H1 (cell line): ENCODE data around the gene FAM219A. TPM values are rescaled to one million over a fixed set of nuclear protein-coding genes. Genes with fewer than 3 reads are reported as not detected.

Source experiments
- CTCF ChIA-PET: fragments of 300-600 bp; sonication (Branson Sonifier 250); formaldehyde crosslinking; loops from one replicate; lab custom pipeline; 2021; ENCODE audit not compliant: partially characterized antibody; lab: Charles Lee
- POLR2A ChIA-PET: fragments of 300-600 bp; sonication (Branson Sonifier 250); formaldehyde crosslinking; loops from one replicate; lab custom pipeline; 2021; ENCODE audit warnings: inconsistent platforms; ENCODE audit not compliant: partially characterized antibody; lab: Charles Lee
- DNase-seq, 2 experiments: peaks; one replicate each; pipeline versions ENCODE4 v3.0.0 to v3.0.0-alpha.2; 2010 to 2022; ENCODE audit warnings: low spot score in 2 of 2, low read depth in 1 of 2, mixed read lengths in 1 of 2
- FAIRE-seq: peaks from 2 replicates; lab custom pipeline; 2011; peaks lifted over from hg19 to GRCh38; lab: Jason Lieb, UNC
- H2AFZ ChIP-seq: 2 replicates; pipeline ENCODE4 v1.8.1; 2012; ENCODE audit warnings: low read length, inconsistent platforms
- H2AK5ac ChIP-seq: 2 replicates; pipeline ENCODE4 v1.6.1; 2013; ENCODE audit warnings: low read depth, low read length
- H2BK120ac ChIP-seq: replicated peaks from 2 replicates; pipeline ENCODE3; 2013; ENCODE audit warnings: low read depth, low read length, inconsistent platforms
- H2BK12ac ChIP-seq: 2 replicates; pipeline ENCODE4 v1.6.1; 2013; ENCODE audit warnings: low read depth, low read length
- H2BK15ac ChIP-seq: 2 replicates; pipeline ENCODE4 v1.6.1; 2013; ENCODE audit warnings: low read length
- H2BK20ac ChIP-seq: 2 replicates; pipeline ENCODE4 v1.6.1; 2013; ENCODE audit warnings: low read length
- H2BK5ac ChIP-seq: 2 replicates; pipeline ENCODE4 v1.6.1; 2013; ENCODE audit warnings: low read depth, low read length
- H3K14ac ChIP-seq: 2 replicates; pipeline ENCODE4 v1.6.1; 2013; ENCODE audit warnings: inconsistent platforms; ENCODE audit not compliant: insufficient read length
- H3K18ac ChIP-seq: 2 replicates; pipeline ENCODE4 v1.6.1; 2013; ENCODE audit warnings: low read length; ENCODE audit errors: extremely low read depth
- H3K23ac ChIP-seq: 2 replicates; pipeline ENCODE4 v1.6.1; 2013; ENCODE audit warnings: inconsistent platforms; ENCODE audit not compliant: insufficient read length
- H3K23me2 ChIP-seq: 2 replicates; pipeline ENCODE4 v1.6.1; 2013; ENCODE audit warnings: low read depth, low read length
- H3K27ac ChIP-seq: 2 replicates; pipeline ENCODE4 v1.6.1; 2011; ENCODE audit warnings: low read depth, low read length, inconsistent platforms
- H3K27me3 ChIP-seq, 4 experiments: replicated peaks in 1 of 4; 1 replicate in 1 of 4; 2 replicates in 3 of 4; pipeline versions ENCODE4 v1.6.1 to v1.8.1; 2011 to 2013; ENCODE audit warnings: low read length in 3 of 4, mild to moderate bottlenecking in 3 of 4, inconsistent platforms in 2 of 4, mixed read lengths in 2 of 4, moderate library complexity in 1 of 4; ENCODE audit not compliant: control insufficient read depth in 3 of 4, insufficient read depth in 3 of 4; ENCODE audit errors: extremely low read depth in 1 of 4
- H3K36me3 ChIP-seq, 4 experiments: 2 replicates each; pipeline versions ENCODE4 v1.6.1 to v1.8.1; 2011 to 2013; ENCODE audit warnings: mild to moderate bottlenecking in 4 of 4, low read length in 3 of 4, moderate library complexity in 2 of 4, control low read depth in 1 of 4, inconsistent platforms in 1 of 4; ENCODE audit not compliant: insufficient read depth in 4 of 4, control insufficient read depth in 2 of 4
- H3K4ac ChIP-seq: replicated peaks from 2 replicates; pipeline ENCODE3; 2013; ENCODE audit warnings: low read length, low read depth, mixed read lengths, inconsistent platforms; ENCODE audit not compliant: insufficient read length
- H3K4me1 ChIP-seq, 4 experiments: replicated peaks in 1 of 4; 1 replicate in 1 of 4; 2 replicates in 3 of 4; pipeline versions ENCODE4 v1.6.1 to v1.8.1; 2011 to 2013; ENCODE audit warnings: low read length in 3 of 4, inconsistent platforms in 2 of 4, mixed read lengths in 1 of 4; ENCODE audit not compliant: insufficient read depth in 4 of 4, control insufficient read depth in 3 of 4
- H3K4me2 ChIP-seq, 2 experiments: 2 replicates each; pipeline versions ENCODE4 v1.6.1 to v1.8.1; 2011 to 2013; ENCODE audit warnings: low read depth in 2 of 2, low read length in 2 of 2, control low read depth in 1 of 2, inconsistent platforms in 1 of 2, mild to moderate bottlenecking in 1 of 2; ENCODE audit not compliant: insufficient read depth in 1 of 2
- H3K4me3 ChIP-seq, 4 experiments: fragments of 200-600, 300-600 bp in 1 of 4; sonication (generic), shearing (Covaris generic), sonication (Bioruptor Twin) in 1 of 4; 2 replicates each; pipeline versions ENCODE4 v1.5.1 to v1.8.1; 2011 to 2016; ENCODE audit warnings: low read length in 4 of 4, low read depth in 3 of 4, control low read depth in 2 of 4, inconsistent platforms in 2 of 4, mild to moderate bottlenecking in 2 of 4, mixed read lengths in 1 of 4, moderate library complexity in 1 of 4; ENCODE audit not compliant: insufficient read depth in 2 of 4; ENCODE audit errors: extremely low read depth in 1 of 4
- H3K56ac ChIP-seq: replicated peaks from 2 replicates; pipeline ENCODE3; 2013; ENCODE audit warnings: low read depth, mild to moderate bottlenecking, mixed read lengths, low read length, inconsistent platforms; ENCODE audit not compliant: insufficient read length
- H3K79me1 ChIP-seq: 2 replicates; pipeline ENCODE4 v1.6.1; 2013; ENCODE audit warnings: low read depth, low read length, control low read depth
- H3K79me2 ChIP-seq, 2 experiments: 2 replicates each; pipeline versions ENCODE4 v1.6.1 to v1.8.1; 2012 to 2013; ENCODE audit warnings: low read length in 2 of 2, mild to moderate bottlenecking in 2 of 2, inconsistent platforms in 1 of 2; ENCODE audit not compliant: insufficient read depth in 2 of 2, control insufficient read depth in 1 of 2
- H3K9ac ChIP-seq, 4 experiments: replicated peaks in 1 of 4; 1 replicate in 1 of 4; 2 replicates in 3 of 4; pipeline versions ENCODE4 v1.6.1 to v1.8.1; 2011 to 2013; ENCODE audit warnings: low read depth in 3 of 4, low read length in 3 of 4, control low read depth in 2 of 4, mild to moderate bottlenecking in 2 of 4, moderate library complexity in 2 of 4, inconsistent platforms in 1 of 4; ENCODE audit errors: extremely low read depth in 1 of 4
- H3K9me3 ChIP-seq, 2 experiments: 2 replicates each; pipeline versions ENCODE4 v1.6.1 to v1.8.1; 2012 to 2013; ENCODE audit warnings: mild to moderate bottlenecking in 2 of 2, moderate library complexity in 2 of 2, control low read depth in 1 of 2, inconsistent platforms in 1 of 2, low read depth in 1 of 2, low read length in 1 of 2, mixed read lengths in 1 of 2; ENCODE audit not compliant: insufficient read depth in 2 of 2
- H4K20me1 ChIP-seq, 2 experiments: replicated peaks in 1 of 2; 2 replicates each; pipeline versions ENCODE3 to v1.8.1; 2011 to 2013; ENCODE audit warnings: inconsistent platforms in 2 of 2, low read length in 2 of 2, mild to moderate bottlenecking in 1 of 2; ENCODE audit not compliant: insufficient read depth in 2 of 2, control insufficient read depth in 1 of 2
- H4K5ac ChIP-seq: 2 replicates; pipeline ENCODE4 v1.6.1; 2013; ENCODE audit warnings: low read length, low read depth, mixed read lengths, inconsistent platforms; ENCODE audit not compliant: insufficient read length
- H4K8ac ChIP-seq: 2 replicates; pipeline ENCODE4 v1.8.0; 2013; ENCODE audit warnings: mild to moderate bottlenecking, moderate library complexity, low read length, inconsistent platforms; ENCODE audit not compliant: insufficient read depth; ENCODE audit errors: extremely low read depth
- H4K91ac ChIP-seq: replicated peaks from 2 replicates; pipeline ENCODE3; 2013; ENCODE audit warnings: low read length, mixed read lengths, inconsistent platforms; ENCODE audit not compliant: insufficient read length
- ATF3 ChIP-seq: IDR thresholded peaks from 2 replicates; pipeline ENCODE4 v1.6.1; 2011; ENCODE audit warnings: low read depth, mild to moderate bottlenecking, low read length; ENCODE audit not compliant: insufficient read depth
- CEBPB ChIP-seq: IDR thresholded peaks from 2 replicates; pipeline ENCODE4 v1.6.1; 2012; ENCODE audit warnings: low read depth, low read length
- CREB1 ChIP-seq: IDR thresholded peaks from 2 replicates; pipeline ENCODE4 v1.6.1; 2012; ENCODE audit warnings: inconsistent platforms
- HDAC6 ChIP-seq: IDR thresholded peaks from one replicate; pipeline ENCODE4 v1.7.1; 2012; ENCODE audit warnings: low read depth, mild to moderate bottlenecking, inconsistent platforms, low read length, moderate library complexity
- SIN3A ChIP-seq, 2 experiments: IDR thresholded peaks in 1 of 2; conservative IDR thresholded peaks in 1 of 2; 2 replicates each; pipeline ENCODE4 v1.6.1; 2011 to 2012; ENCODE audit warnings: low read length in 2 of 2, improper control_type of control experiment in 1 of 2, low read depth in 1 of 2, mild to moderate bottlenecking in 1 of 2
- SIRT6 ChIP-seq: IDR thresholded peaks from one replicate; pipeline ENCODE4 v1.7.1; 2012; ENCODE audit warnings: low read length, inconsistent platforms
- SIX5 ChIP-seq: IDR thresholded peaks from 2 replicates; pipeline ENCODE4 v1.6.1; 2011; ENCODE audit warnings: mild to moderate bottlenecking, low read depth, low read length
- TAF1 ChIP-seq: IDR thresholded peaks from 2 replicates; pipeline ENCODE4 v1.6.1; 2011; ENCODE audit warnings: mild to moderate bottlenecking, low read depth, low read length
- polyA plus RNA-seq, 7 experiments: library from polyadenylated mRNA; depleted of rRNA in 3 of 7; stranded (reverse) in 5 of 7; unstranded in 2 of 7; fragments of >200 nt in 5 of 7; fragments of 200-250 nt in 2 of 7; gene quantifications; 1 replicate in 5 of 7; 2 replicates in 1 of 7; 4 replicates in 1 of 7; pipeline versions ENCODE4 v1.2.1 to v1.2.3, GENCODE V29; 2011 to 2013; ENCODE audit warnings: missing spikeins in 2 of 7, mixed read lengths in 2 of 7
- total RNA-seq: library from RNA; stranded (reverse); fragmentation: NEBNext Ultra II Directional; extraction: Animal tissue kit (Norgen Biotek cat#: 25700); gene quantifications from 2 replicates; pipeline ENCODE4 v1.2.1, GENCODE V29; 2021
- TF ChIP-seq, protein P1 (sequence below), 3 experiments: IDR thresholded peaks; 1 replicate in 2 of 3; 2 replicates in 1 of 3; pipeline versions ENCODE4 v1.5.1 to v1.6.1; 2011; ENCODE audit warnings: low read length in 3 of 3, mild to moderate bottlenecking in 3 of 3, inconsistent platforms in 2 of 3, low read depth in 1 of 3, moderate library complexity in 1 of 3; ENCODE audit not compliant: insufficient read depth in 1 of 3; ENCODE audit errors: control extremely low read depth in 1 of 3
- TF ChIP-seq, protein P2 (sequence below): IDR thresholded peaks from 2 replicates; pipeline ENCODE4 v1.6.1; 2011; ENCODE audit warnings: low read length, improper control_type of control experiment

Gene FAM219A
- total and polyA plus RNA-seq, 2 of the 8 experiments (the other 6 are each of a cell fraction or from before 2014, with no cell fraction given) = 7.7 to 10.4 TPM

DNA sequence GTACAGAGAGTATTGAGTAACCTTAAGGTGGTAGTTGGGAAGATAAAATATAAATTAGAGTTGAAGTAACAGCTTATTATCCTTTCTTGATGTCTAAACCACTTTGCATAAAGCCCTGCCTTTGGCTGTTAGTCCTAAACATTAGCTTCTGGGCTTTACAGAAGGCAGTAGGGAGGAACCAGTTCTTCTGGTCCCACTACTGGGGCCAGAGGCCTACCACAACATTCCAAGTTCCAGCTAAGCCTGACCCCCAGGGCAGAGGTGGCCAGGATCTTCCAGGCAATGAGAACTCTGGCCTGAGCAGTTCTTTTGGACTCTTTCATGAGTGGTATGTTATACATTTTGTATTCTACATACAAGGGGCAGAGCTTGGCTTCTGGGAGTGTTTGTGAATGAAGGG is 26.3 kb upstream of the FAM219A start:
- no peaks in the 10 kb centered on the region for H3K36me3 ChIP-seq
- H3K27ac ChIP-seq = no peak overlapping the region
- H3K14ac ChIP-seq = no peak overlapping the region
- H2BK12ac ChIP-seq = no peak overlapping the region
- no peak overlapping the region for H3K18ac ChIP-seq
- H2BK20ac ChIP-seq = no peak overlapping the region
- no peak overlapping the region for H2AFZ ChIP-seq
- CTCF ChIA-PET = interaction anchor here (1.3 to 2.6 kb wide), 4 partner anchors 14 to 78 kb away, joined by 3 to 14 read pairs (median 4); no protein-coding TSS in a partner anchor
- no peaks in the 10 kb centered on the region for H3K79me2 ChIP-seq
- no peak overlapping the region for H2AK5ac ChIP-seq
- peaks cover 0 to 3% of the 10 kb centered on the region in 2 experiments; a peak in 1 of 4 replicates for H3K9me3 ChIP-seq
- no peak overlapping the region for H2BK120ac ChIP-seq
- no peak overlapping the region for H3K4ac ChIP-seq
- H3K79me1 ChIP-seq = no peaks in the 10 kb centered on the region
- H3K23ac ChIP-seq = no peak overlapping the region
- no peak overlapping the region for H3K4me2 ChIP-seq
- TF ChIP-seq SIRT6 = no peak
- TF ChIP-seq, protein P1, sequence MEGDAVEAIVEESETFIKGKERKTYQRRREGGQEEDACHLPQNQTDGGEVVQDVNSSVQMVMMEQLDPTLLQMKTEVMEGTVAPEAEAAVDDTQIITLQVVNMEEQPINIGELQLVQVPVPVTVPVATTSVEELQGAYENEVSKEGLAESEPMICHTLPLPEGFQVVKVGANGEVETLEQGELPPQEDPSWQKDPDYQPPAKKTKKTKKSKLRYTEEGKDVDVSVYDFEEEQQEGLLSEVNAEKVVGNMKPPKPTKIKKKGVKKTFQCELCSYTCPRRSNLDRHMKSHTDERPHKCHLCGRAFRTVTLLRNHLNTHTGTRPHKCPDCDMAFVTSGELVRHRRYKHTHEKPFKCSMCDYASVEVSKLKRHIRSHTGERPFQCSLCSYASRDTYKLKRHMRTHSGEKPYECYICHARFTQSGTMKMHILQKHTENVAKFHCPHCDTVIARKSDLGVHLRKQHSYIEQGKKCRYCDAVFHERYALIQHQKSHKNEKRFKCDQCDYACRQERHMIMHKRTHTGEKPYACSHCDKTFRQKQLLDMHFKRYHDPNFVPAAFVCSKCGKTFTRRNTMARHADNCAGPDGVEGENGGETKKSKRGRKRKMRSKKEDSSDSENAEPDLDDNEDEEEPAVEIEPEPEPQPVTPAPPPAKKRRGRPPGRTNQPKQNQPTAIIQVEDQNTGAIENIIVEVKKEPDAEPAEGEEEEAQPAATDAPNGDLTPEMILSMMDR (IDR thresholded peaks at IDR 0.05; ENCODE audit: control extremely low read depth in 1 of 3, insufficient read depth in 1 of 3, low read depth in 1 of 3, low read length in 3 of 3) = no peak
- no peak for TF ChIP-seq TAF1
- TF ChIP-seq CREB1 = no peak
- TF ChIP-seq, protein P2, sequence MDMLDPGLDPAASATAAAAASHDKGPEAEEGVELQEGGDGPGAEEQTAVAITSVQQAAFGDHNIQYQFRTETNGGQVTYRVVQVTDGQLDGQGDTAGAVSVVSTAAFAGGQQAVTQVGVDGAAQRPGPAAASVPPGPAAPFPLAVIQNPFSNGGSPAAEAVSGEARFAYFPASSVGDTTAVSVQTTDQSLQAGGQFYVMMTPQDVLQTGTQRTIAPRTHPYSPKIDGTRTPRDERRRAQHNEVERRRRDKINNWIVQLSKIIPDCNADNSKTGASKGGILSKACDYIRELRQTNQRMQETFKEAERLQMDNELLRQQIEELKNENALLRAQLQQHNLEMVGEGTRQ = no peak
- TF ChIP-seq SIX5 = no peak
- no peak for TF ChIP-seq ATF3
- no peak for TF ChIP-seq HDAC6
- TF ChIP-seq CEBPB = no peak
- TF ChIP-seq SIN3A (conservative IDR thresholded peaks at IDR 0.05 in 1 of 2, IDR thresholded peaks at IDR 0.05 in 1 of 2; ENCODE audit: low read depth in 1 of 2, low read length in 2 of 2) = no peak
- TF ChIP-seq, all 59 proteins: peak for 0
- Histone ChIP-seq H3K9ac (no peak overlapping the region), H3K56ac (no peak overlapping the region), H4K91ac (no peak overlapping the region), H3K4me3 (no peak overlapping the region), H2BK15ac (no peak overlapping the region), H4K5ac (no peak overlapping the region), H3K27me3 (no peaks in the 10 kb centered on the region), H4K8ac (no peak overlapping the region), H2BK5ac (no peak overlapping the region), H4K20me1 (no peaks in the 10 kb centered on the region), H3K4me1 (no peaks in the 10 kb centered on the region), H3K23me2 (no peaks in the 10 kb centered on the region)
- DNase-seq (no peak), FAIRE-seq (no peak)
- POLR2A ChIA-PET = interaction anchor here (1.2 to 1.6 kb wide), 2 partner anchors 10 to 29 kb away, joined by 3 read pairs; no protein-coding TSS in a partner anchor
